Fibroblast of skin of abdomen (primary cell): Measurements from ENCODE around the gene ZNF611. TPM values are rescaled to one million over a fixed set of nuclear protein-coding genes. Genes with fewer than 3 reads are reported as not detected.
"Not testable (repeated sequence)": the region's sequence is repeated elsewhere in the genome, so short reads cannot be mapped to it uniquely, and the experiment has no call there.

Experiments used
- DNase-seq: peaks from one replicate; pipeline ENCODE4 v3.0.0-alpha.2; 2013
- polyA plus RNA-seq, 2 experiments: library from polyadenylated mRNA; unstranded; fragments of 120-200 nt; gene quantifications; one replicate each; pipeline ENCODE4 v1.2.1, GENCODE V29; 2013; ENCODE audit not compliant: insufficient read length in 2 of 2

The ZNF611 gene
- polyA plus RNA-seq (2013, experiment 1 of 2; ENCODE audit: insufficient read length), result 4.7 TPM
- 5.2 TPM for polyA plus RNA-seq (2013, experiment 2 of 2; ENCODE audit: insufficient read length)

DNA sequence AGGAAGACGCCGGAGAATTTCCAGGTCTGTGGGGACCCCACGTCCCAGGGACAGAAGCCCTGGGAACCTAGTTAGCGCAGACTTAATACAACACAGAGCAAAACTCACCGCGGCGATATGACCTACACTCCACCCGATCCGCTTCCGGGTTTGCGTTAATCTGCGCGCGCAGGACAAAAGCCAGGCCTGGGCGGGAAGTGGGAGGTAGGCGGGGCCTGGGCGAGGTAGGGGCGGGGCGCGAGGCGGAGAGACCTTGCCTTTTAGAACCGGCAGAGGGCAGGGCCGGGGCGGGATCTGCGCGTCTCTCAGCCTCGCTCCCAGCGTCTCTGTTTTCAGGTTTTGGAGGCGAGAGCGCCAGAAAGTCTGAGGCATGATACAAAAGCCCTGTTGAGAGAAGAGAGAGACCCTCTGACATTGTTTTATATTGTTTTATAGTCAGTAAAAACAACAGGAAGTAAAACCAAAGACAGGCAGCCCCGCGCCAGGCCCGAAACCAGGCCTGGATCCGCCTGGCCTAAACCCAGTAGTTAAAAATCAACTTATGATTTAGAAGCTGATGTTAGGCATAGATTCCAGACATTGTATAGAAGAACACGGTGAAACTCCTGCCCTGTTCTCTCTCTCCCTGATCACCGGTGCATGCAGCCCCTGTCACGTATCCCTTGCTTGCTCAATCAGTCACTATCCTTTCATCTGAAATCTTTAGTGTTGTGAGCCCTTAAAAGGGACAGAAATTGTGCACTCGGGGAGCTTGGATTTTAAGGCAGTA is at the start of gene ZNF611:
ZNF611 (minus strand) TSS at position 152 of the 769 bp plus-strand sequence. CDS start 19,150 bp downstream, outside the sequence.
- peak; percentile 94 for DNase-seq

DNA sequence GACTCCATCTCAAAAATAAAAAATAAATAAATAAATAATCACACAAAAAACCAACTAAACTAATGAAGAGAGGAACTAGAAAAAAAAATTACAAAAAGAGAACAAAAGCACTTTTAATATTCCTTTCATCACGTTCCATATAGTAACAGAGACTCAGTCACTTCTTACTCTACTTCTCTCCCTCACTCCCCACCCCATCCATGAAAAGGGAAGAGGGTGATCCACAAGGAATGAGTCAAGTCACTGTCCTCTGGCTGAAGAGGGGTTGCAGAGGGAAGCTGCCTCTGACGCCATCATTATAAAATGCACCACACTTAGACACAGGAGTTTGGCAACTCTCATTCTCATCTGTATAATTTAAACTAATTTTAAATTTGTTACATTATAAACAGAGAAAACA is 48.0 kb upstream of the ZNF611 start:
- DNase-seq, result not testable (repeated sequence)

DNA sequence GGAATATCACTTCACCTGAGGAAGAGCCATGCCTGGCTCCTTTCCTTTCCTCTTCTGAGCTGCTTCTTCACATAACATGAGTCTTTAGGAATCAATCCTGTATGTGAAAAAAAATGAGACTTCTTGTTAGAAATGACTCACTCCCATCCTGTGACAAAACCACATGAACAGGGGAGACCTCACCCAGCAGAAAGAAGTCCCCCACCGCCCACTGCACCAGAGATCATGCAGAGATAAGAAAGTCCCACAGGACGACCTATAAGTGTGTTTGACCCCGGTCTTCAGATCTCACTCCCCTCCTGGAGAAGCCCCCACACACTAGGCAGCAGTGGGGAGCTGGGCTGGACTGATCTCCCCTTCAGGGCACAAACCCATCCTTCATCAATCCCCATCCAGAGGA is 44.0 kb upstream of the ZNF611 start:
- no peak for DNase-seq

DNA sequence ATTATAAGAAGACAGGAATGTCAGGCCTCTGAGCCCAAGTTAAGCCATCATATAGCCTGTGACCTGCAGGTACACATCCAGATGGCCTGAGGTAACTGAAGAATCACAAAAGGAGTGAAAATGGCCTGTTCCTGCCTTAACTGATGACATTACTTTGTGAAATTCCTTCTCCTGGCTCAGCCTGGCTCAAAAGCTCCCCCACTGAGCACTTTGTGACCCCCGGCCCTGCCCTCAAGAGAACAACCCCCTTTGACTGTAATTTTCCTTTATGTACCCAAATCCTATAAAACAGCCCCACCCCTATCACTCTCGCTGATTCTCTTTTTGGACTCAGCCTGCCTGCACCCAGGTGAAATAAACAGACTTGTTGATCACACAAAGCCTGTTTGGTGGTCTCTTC is 21.6 kb upstream of the ZNF611 start:
- DNase-seq, result not testable (repeated sequence)

DNA sequence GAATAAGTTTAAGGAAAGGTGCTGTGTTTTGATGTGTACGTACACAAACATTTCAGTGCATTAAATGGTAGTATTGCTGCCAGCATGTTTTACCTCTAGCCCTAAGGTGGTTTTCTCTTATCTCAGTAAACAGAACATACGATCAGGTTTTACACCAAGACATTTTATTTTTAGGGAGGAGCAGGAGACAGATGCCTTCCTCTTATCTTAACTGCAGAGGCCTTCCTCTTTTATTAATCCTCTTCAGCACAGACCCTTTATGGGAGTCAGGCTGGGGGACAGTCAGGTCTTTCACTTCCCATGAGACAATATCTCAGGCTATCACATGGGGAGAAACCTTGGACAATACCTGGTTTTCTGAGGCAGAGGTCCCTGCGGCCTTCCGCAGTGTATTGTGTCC is 14.9 kb upstream of the ZNF611 start:
- DNase-seq, result no peak

DNA sequence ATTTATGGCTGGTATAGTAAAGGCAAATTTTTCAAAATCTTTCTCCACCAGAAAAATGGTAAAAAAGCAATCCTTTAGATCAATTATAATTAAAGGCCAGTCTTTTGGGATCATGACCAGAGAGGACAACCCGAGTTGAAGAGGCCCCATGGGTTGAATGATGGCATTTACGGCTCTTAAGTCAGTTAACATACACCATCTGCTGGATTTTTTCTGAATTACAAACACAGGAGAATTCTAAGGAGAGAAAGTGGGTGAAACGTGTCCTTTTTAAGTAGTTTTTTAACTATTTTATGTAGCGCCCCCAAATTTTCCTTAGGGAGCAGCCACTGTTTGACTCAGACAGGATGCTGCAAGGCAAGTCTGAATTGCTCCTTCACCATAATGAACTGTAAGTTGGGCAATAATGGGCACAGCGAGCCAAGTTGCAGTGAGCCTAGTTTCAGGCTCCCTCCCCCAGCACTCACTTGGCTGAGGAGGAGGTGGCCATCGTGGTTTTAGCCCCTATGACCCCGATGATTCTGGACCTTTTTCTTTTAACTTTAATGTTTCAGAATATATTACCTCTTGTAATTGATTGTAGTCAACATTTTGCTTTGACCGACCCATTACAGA is 13.6 kb upstream of the ZNF611 start:
- peak; percentile 13 for DNase-seq

DNA sequence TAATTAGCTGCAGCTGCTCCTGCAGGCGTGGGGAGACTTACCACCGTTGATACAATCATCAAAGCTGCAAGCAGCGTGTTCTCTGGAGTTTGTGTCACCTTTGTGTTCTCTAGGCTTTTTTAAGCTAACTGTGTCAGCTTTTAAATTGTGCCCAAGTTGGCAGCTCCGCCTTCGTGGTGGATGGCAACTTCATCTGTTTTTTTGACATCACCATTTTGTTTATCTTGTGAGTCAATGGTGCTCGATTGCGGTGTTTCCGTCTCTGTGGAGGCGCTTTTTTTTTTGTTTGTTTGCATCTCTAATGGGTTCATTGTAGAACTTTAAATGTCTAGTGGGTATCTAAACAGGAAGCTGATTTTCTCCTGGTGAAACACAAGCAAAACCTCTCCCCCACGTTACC is 11.1 kb upstream of the ZNF611 start:
- not testable (repeated sequence) for DNase-seq

DNA sequence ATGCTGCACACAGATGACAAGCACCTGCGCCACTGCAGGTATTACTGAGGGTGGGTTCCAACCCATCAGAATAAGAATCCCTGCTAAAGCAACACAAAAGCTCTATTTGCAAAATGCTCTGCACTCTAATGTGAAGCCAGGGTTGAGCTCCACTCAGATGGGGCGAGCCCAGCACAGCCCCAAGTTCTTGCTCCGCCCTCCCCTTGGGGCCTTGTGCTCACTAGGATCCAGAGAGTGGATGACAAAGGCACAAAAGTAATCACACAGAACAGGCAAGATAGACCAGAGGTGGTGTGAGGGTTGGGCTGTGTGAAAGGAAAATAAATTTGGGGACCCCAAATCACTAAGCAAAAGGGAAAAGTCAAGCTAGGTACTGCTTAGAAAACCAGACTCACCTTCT is 8.2 kb upstream of the ZNF611 start:
- no peak for DNase-seq

DNA sequence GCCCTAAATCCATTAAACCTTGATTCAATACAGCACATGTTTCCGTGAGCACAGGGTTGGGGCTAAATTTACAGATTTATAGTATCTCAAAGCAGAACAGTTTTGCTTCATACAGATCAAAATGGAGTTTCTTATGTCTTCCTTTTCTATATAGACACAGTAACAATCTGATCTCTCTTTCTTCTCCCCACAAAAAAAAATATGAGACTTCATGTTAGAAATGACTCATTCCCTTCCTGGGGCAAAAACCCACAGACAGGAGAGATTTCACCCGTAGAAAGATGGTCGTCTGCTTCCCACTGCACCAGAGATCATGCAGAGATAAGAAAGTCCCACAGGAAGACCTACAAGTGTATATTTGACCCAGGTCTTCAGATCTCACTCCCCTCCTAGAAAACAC is 7.7 kb upstream of the ZNF611 start:
- no peak for DNase-seq

GRCh38 chr19:52741951-52742485 is 7.2 kb upstream of the ZNF611 start:
- no peak for DNase-seq

DNA sequence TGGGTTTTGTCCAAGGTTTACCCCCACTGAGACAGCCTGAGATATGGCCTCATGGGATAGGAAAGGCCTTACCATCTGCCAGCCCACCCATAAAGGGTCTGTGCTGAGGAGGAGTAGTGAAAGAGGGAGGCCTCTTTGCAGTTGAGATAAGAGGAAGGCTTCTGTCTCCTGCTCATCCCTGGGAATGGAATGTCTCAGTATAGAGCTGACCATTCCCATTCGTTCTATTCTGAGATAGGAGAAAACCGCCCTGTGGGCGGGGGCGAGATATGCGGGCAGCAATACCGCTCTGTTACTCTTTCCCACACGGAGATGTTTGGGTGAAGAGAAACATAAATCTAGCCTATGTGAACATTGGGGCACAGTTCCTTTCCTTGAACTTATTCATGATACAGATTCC is 6.5 kb upstream of the ZNF611 start:
- DNase-seq, result not testable (repeated sequence)

GRCh38 chr19:52739576-52739975 is 4.7 kb upstream of the ZNF611 start:
- DNase-seq, result no peak

- DNase-seq, result no peak
These were observed 890 bp upstream of the ZNF611 start for GRCh38 chr19:52735734-52736133.

DNA sequence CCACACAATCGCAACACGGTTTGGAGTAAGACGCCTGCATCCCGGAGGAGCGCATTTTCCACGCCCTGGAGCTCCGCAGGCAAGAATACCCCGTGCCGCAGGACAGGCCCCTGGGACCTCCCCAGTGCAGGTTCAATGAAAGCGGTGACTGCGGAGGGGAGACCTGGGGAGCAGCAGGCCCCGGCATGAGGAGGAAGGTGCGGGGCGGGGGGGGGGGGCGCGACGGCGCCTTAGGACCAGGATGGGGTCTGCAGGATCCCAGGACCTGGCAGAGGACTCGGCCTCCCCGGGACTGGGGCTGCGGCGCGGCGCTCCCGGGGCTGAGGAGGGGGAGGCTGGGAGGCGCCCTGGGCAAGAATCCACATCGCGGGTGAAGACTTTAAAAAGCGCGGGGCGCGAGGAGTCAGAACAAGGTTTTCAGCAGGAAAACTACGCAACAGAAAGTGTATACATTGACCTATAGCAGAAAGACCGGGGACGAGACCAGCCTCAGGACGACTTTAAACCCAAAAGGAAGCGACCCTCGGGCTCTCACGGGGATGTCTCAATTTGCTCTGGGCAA is 432 bp downstream of the ZNF611 start:
- no peak for DNase-seq

GRCh38 chr19:52726051-52726450 is 8.8 kb downstream of the ZNF611 start:
- DNase-seq, result not testable (repeated sequence)

DNA sequence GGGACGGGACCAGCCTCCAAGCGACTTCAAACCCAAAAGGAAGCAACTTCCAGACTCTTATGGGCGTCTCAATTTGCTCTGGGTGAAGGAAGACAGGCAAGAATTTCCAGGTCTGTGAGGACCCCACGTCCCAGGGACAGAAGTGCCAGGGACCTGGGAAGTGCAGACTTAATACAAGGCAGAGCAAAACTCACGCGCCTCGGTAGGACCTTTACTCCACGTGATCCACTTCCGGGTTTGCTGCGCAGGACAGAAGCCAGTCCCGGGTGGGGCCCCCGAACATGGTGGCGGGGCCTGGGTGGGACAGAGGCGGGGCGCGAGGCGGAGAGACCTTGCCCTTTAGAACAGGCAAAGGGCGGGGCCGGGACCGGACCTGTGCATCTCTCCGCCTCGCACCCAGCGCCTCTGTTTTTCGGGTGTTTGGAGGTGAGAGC is 9.3 kb downstream of the ZNF611 start:
- DNase-seq, result no peak

- DNase-seq, result no peak
These were observed 9.9 kb downstream of the ZNF611 start for GRCh38 chr19:52724701-52725514.

DNA sequence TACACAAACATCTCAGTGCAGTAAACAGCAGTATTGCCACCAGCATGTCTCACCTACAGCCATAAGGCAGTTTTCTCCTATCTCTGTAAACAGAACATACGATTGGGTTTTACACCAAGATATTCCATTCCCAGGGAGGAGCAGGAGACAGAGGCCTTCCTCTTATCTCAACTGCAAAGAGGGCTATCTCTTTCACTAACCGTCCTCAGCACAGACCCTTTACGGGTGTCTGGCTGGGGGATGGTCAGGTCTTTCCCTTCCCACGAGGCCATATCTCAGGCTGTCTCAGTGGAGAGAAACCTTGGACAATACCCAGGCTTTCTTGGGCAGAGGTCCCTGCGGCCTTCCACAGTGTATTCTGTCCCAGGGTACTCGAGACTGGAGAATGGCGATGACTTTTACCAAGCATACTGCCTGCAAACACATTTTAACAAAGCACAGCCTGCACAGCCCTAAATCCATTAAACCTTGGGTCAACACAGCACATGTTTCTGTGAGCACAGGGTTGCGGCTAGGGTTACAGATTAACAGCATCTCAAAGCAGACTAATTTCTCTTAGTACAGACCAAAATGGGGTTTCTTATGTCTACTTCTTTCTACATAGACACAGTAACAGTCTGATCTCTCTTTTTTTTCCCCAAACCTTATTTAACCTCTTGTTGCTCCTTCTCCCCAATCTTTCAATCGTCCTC is 10.8 kb downstream of the ZNF611 start:
- DNase-seq, result not testable (repeated sequence)

GRCh38 chr19:52722062-52723003 is 12.5 kb downstream of the ZNF611 start:
- peak; percentile 74 for DNase-seq

DNA sequence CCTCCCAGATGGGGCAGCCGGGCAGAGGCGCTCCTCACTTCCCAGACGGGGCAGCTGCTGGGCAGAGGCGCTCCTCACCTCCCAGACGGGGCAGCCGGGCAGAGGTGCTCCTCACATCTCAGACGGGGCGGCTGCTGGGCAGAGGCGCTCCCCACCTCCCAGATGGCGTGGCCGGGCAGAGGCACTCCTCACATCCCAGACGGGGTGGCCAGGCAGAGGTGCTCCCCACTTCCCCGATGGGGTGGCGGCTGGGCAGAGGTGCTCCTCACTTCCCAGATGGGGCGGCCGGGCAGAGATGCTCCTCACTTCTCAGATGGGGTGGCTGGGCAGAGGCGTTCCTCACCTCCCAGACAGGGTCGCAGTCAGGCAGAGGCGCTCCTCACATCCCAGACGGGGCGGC is 14.3 kb downstream of the ZNF611 start:
- not testable (repeated sequence) for DNase-seq

- DNase-seq, result no peak
These were observed 18.3 kb downstream of the ZNF611 start for GRCh38 chr19:52716522-52716921.
